Measurements from ENCODE around the gene FGFR2. TPM values are rescaled to one million over a fixed set of nuclear protein-coding genes. Genes with fewer than 3 reads are reported as not detected.

FGFR2 gene
- total and polyA plus RNA-seq, 11 donors = 0.13 to 4.1 (median 0.35) TPM; not detected in 1

DNA sequence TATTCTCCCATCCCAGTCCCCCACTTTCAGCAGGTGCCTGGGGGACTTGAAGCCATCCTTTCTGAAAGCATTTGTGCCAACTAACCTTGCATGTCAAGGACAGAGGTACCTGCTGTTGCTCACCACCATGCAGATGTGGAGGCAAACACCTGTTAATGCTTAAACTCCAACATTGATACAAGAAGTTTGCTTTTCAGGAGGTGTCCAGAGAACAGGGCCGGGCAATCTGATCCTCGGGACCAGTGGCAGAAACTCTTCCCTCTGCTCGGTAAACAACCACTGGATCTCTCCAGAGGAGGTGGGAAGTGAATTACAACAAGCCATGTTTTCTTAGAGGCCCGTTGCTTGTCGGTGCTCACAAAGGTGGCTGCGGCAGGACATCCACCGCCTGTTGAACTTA is 54.7 kb downstream of the FGFR2 start:
- 77 to 86% (median 83%) methylated on average over 7 of the region's 7 CpGs for WGBS, 4 donors
- DNase-seq (no peak), ATAC-seq (no peak)
- H3K4me3 ChIP-seq = no peak overlapping the region
- H3K9me3 ChIP-seq = peaks cover 0 to 8% (median 0%) of the 10 kb centered on the region in 12 donors
- TF ChIP-seq POLR2A (IDR thresholded peaks at IDR 0.05) = no peak
- TF ChIP-seq, protein P1, sequence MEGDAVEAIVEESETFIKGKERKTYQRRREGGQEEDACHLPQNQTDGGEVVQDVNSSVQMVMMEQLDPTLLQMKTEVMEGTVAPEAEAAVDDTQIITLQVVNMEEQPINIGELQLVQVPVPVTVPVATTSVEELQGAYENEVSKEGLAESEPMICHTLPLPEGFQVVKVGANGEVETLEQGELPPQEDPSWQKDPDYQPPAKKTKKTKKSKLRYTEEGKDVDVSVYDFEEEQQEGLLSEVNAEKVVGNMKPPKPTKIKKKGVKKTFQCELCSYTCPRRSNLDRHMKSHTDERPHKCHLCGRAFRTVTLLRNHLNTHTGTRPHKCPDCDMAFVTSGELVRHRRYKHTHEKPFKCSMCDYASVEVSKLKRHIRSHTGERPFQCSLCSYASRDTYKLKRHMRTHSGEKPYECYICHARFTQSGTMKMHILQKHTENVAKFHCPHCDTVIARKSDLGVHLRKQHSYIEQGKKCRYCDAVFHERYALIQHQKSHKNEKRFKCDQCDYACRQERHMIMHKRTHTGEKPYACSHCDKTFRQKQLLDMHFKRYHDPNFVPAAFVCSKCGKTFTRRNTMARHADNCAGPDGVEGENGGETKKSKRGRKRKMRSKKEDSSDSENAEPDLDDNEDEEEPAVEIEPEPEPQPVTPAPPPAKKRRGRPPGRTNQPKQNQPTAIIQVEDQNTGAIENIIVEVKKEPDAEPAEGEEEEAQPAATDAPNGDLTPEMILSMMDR (IDR thresholded peaks at IDR 0.05) = no peak
- H3K27ac ChIP-seq = no peak overlapping the region
- H3K4me1 ChIP-seq = no peaks in the 10 kb centered on the region
- no peaks in the 10 kb centered on the region for H3K27me3 ChIP-seq
- no peaks in the 10 kb centered on the region for H3K36me3 ChIP-seq
- intact Hi-C loops (cut with DNase I) = no loop called here

DNA sequence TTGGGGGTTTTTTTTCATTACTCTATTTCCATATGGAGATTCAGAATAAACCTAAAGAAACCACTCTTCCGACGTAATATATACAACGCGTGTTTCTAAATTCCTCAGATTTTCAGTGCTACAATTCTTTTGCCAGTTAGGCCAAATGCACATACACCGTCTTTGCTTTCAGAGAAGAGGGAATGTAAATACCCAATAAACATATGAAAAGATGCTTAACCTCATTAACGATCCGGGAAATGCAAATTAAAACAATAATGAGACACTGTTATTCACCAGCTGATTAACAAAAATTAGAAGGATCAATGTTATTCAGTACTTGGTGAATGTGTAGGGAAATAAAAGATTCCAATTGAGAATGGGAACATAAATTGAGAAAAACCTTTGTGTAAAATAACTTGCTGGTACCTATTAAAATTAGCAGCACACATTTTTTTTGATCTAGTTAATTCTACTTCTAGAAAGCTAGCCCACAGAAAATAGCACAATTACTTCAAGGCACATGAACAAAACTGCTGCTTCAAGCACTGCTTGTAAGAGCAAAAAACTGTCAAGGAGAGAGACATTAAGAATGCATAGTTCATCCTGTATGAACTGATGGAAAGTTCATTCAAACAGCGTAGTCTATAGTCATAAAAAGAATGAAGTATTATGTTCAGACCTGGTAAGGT is 56.7 kb downstream of the FGFR2 start:
- H3K9me3 ChIP-seq = peaks cover 0 to 8% (median 0%) of the 10 kb centered on the region in 12 donors
- no peak overlapping the region for H3K27ac ChIP-seq
- no peaks in the 10 kb centered on the region for H3K36me3 ChIP-seq
- 76 to 80% (median 77%) methylated on average over 8 of the region's 8 CpGs for WGBS, 4 donors
- no peaks in the 10 kb centered on the region for H3K4me1 ChIP-seq
- DNase-seq (no peak), ATAC-seq (no peak)
- H3K27me3 ChIP-seq = no peaks in the 10 kb centered on the region
- TF ChIP-seq, protein P1 (IDR thresholded peaks at IDR 0.05) = no peak
- no peak for TF ChIP-seq POLR2A (IDR thresholded peaks at IDR 0.05)
- intact Hi-C loops (cut with DNase I) = no loop called here
- H3K4me3 ChIP-seq = no peak overlapping the region

DNA sequence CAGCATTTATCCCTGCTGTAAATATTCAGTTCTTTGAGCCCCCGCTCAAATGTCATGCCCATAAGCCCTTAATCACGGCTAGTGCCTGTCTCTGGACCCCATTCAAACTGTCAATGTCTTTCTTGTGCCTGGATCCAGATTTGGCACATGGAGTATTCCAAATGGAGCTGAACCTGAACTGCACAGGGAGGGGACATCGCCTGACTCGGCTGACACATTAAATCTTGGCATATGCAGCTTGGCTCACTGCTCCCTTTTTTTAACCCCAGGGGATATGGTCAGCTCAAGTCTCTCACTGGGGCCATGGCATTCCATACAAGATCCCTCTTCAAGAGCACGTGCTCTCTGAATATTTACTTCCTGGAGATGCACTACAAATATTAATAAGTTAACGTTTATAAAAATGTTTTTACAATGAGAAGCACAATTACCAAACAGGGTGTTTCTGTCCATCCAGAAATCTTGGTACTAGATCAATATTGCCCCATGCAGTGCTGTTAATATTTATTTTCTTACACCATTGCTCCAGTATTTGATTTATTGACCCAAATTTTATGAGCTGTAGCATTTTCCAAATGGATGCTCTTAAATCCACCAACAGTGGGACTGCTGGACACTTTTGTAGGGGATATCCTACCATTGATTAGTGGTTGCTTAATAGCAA is 57.4 kb downstream of the FGFR2 start:
- WGBS, 4 donors = 56 to 64% (median 58%) methylated on average over 6 of the region's 6 CpGs
- no peak for ATAC-seq
- Histone ChIP-seq H3K9me3 (peaks cover 0 to 8% (median 0%) of the 10 kb centered on the region in 12 donors), H3K27me3 (no peaks in the 10 kb centered on the region), H3K4me3 (no peak overlapping the region), H3K27ac (no peak overlapping the region), H3K4me1 (no peaks in the 10 kb centered on the region), H3K36me3 (no peaks in the 10 kb centered on the region)
- TF ChIP-seq POLR2A (IDR thresholded peaks at IDR 0.05) = no peak
- TF ChIP-seq, protein P1 (IDR thresholded peaks at IDR 0.05) = no peak
- intact Hi-C loops (cut with DNase I) = no loop called here
- no peak for DNase-seq

DNA sequence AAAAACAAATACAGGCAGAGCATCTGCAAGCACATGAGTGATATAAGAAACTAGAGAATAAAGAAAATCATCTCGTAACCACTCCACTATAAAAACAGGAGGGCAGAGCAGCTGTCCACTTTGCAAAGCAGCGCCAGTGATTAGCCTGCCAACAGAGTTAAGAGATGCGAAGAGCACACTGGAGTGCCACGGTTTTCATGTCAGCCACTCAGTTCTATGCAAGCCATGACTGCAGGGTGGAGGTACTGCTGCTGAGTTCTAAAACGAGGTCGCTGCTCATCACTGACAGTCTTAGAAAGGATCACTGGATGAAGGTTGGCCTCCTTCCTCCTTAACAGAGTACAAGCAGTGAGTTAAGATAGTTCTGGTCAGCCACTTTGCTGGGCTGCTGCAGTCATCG is 58.5 kb downstream of the FGFR2 start:
- intact Hi-C loops (cut with DNase I) = no loop called here
- no peaks in the 10 kb centered on the region for H3K27me3 ChIP-seq
- no peak for ATAC-seq
- no peak overlapping the region for H3K27ac ChIP-seq
- TF ChIP-seq, protein P1 (IDR thresholded peaks at IDR 0.05) = no peak
- no peak for TF ChIP-seq POLR2A (IDR thresholded peaks at IDR 0.05)
- H3K36me3 ChIP-seq = no peaks in the 10 kb centered on the region
- H3K4me3 ChIP-seq = no peak overlapping the region
- H3K4me1 ChIP-seq = no peaks in the 10 kb centered on the region
- WGBS, 4 donors = 67 to 85% (median 82%) methylated on average over 7 of the region's 7 CpGs
- DNase-seq = no peak
- H3K9me3 ChIP-seq = peaks cover 0 to 7% (median 0%) of the 10 kb centered on the region in 12 donors

All from heart left ventricle (tissue), 16 donors.